ENCODE data around the gene TACC2. TPM values are rescaled to one million over a fixed set of nuclear protein-coding genes. Genes with fewer than 3 reads are reported as not detected.
"Not testable (repeated sequence)": the region's sequence is repeated elsewhere in the genome, so short reads cannot be mapped to it uniquely, and the experiment has no call there.

Gene TACC2
- total RNA-seq, 2 experiments from 2014 or later, result not detected

DNA sequence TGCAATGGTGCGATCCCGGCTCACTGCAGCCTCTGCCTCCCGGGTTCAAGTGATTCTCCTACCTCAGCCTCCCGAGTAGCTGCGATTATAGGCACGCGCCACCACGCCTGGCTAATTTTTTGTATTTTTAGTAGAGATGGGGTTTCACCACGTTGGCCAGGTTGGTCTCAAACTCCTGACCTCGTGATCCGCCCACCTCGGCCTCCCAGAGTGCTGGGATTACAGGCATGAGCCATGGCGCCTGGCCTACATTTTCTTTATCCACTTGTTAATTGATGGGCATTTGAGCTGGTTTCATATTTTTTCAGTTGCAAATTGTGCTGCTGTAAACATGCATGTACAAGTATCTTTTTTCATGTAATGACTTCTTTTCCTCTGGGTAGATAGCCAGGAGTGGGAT lies 119.8 kb downstream of the TACC2 start:
- H3K27ac Mint-ChIP-seq; H3K4me1 Mint-ChIP-seq; POLR2A ChIA-PET; H3K4me3 Mint-ChIP-seq; H3K9me3 Mint-ChIP-seq; H3K36me3 Mint-ChIP-seq (ENCODE audit: low read depth); CTCF ChIA-PET; DNase-seq: not testable (repeated sequence)
- peaks cover 22% of the 10 kb centered on the region for H3K27me3 Mint-ChIP-seq

DNA sequence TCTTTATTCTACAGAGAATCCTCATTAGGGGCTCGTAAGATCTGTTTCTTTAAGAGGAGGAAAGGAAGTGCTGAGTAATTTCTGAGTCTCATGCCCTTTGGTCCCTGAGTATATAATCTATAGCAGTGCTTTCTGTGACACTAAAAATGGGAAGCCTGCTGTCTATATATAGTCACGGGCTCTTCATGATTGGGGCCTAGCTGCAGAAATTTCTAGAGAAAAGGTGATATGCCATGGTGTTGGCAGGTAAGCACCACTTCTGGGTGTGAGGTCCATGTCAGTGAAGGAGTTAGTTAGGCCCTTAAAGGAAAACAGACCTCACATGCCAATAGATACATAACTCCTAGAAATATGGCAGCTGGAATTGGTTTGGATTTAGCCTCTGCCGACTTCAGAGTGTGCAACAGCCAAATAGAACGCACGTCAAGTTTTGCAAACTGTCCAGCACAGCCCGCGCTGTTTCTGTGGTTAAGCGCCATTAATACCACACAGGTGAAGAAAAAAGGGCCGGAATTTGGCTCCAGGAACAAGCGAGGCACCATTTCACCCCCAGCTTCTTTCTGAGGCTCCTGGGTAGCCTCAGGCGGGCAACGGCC lies 123.2 kb downstream of the TACC2 start:
- no peak overlapping the region for H3K27ac Mint-ChIP-seq
- no peak for DNase-seq
- ChIA-PET POLR2A (no interaction called here), CTCF (no interaction called here)
- no peak overlapping the region for H3K4me3 Mint-ChIP-seq
- no peaks in the 10 kb centered on the region for H3K9me3 Mint-ChIP-seq
- no peaks in the 10 kb centered on the region for H3K36me3 Mint-ChIP-seq (ENCODE audit: low read depth)
- H3K4me1 Mint-ChIP-seq, result peaks cover 3% of the 10 kb centered on the region
- peaks cover 44% of the 10 kb centered on the region for H3K27me3 Mint-ChIP-seq

DNA sequence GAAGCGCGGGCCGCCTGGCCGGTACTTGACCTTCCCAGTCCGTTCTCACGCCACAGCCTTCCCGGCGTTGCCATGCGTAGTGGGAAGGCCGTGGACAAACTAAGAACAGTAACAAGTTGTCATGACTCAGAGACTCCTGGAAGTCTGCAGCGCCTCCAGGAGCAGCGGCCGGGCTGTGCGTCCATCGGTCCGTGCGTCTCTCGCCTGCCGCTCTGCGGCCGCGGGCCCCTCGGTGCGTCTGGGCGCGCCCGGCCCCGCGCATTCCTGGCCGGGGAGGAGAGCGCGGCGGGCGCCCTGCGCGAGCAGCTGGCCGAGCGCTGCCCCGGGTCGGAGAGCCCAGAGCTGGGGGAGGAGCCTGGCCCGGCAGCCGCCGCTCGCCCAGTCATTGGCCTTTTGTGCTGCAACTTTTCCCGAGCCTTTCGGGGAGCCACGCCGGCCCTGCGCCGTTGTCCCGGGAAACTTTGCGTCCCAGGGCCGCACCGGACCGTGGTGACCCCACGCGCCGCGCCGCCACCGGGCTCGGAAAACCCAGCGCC lies 123.7 kb downstream of the TACC2 start:
- no peaks in the 10 kb centered on the region for H3K36me3 Mint-ChIP-seq (ENCODE audit: low read depth)
- H3K9me3 Mint-ChIP-seq, result no peaks in the 10 kb centered on the region
- no peak overlapping the region for H3K27ac Mint-ChIP-seq
- ChIA-PET POLR2A (no interaction called here), CTCF (no interaction called here)
- peaks cover 3% of the 10 kb centered on the region for H3K4me1 Mint-ChIP-seq
- H3K27me3 Mint-ChIP-seq, result peaks cover 46% of the 10 kb centered on the region
- no peak overlapping the region for H3K4me3 Mint-ChIP-seq
- no peak for DNase-seq

DNA sequence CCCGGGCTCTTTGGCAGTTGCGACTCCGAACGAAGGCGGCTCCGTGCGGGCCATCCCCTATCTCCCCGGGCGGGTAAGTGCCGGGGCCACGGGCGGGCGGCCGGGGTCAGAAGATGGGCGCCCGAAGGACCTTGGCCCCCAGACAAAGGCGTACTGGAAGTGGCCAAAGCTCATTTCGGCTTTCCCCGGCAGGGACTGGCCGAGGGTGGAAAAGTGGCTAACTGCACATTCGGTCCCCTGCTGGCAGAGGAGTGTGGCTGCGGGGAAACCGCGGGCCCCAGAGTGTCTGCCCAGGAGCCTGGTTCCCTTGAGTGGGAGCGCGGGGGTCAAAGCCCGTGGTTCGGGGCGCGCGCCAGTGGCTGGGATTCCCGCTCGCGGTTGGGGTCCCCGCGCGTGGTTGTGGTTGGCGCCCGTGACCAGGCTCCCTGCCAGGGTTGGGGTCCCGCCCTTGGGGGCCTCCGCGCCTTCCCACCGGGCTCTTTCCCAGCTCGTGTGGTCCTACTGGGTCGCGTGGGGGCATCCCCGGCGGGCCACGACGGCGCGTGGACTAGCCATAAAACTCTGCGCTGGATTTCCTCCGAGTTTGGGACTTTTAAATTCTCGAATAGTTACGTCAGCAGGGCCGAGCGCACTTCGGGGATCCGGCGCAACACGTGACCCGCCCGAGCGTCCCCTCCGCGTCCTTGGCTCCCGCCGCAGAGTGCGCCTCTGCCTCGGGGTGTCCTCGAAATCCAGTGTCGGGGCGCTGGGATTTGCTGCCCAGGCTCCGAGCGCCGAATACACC lies 124.4 kb downstream of the TACC2 start:
- ChIA-PET POLR2A (no interaction called here), CTCF (no interaction called here)
- Mint-ChIP-seq H3K36me3 (ENCODE audit: low read depth) (no peaks in the 10 kb centered on the region), H3K9me3 (no peaks in the 10 kb centered on the region), H3K27me3 (peaks cover 46% of the 10 kb centered on the region), H3K27ac (no peak overlapping the region), H3K4me3 (no peak overlapping the region), H3K4me1 (peaks cover 3% of the 10 kb centered on the region)
- DNase-seq, result no peak

DNA sequence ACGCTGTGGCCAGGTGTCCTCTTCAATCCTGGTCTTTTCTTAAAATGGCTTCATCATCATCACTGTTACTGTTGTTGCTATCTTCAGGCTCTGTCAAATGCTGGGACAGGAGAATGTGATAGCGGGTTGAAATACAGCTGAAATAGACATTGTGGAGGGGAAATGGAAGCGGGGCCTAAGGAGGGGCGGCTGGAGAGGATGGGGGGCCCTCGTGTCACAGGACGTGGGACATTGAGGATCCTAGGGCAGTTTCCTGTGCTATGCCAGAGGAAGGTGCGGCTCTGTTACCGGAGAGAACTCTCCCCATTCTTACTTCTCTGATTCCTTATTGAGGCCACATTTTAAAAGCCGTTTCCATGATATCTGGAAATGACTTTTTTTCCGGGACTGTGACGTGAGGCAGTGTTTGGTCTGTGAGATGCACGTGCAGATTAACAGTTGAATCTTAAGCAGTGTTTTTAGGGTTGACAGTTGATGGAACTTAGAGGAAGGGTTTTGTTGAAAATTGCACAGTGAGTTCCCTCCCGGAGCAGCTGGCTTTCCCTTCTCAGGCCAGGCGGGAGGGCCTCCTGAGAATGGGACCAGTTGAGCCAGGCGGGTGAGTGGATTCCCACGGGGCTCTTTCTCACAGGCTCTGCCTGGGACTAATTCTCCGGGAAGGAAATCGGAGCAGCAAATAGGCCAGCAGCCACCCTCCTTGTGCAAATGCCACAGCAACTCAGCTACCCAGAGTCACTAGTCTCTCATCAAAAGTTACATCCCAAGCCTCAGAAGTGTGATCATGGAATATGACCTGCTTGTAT lies 125.2 kb downstream of the TACC2 start:
- DNase-seq, result no peak
- Mint-ChIP-seq H3K27ac (no peak overlapping the region), H3K27me3 (peaks cover 46% of the 10 kb centered on the region), H3K9me3 (no peaks in the 10 kb centered on the region), H3K4me3 (no peak overlapping the region), H3K4me1 (peaks cover 3% of the 10 kb centered on the region), H3K36me3 (ENCODE audit: low read depth) (no peaks in the 10 kb centered on the region)
- CTCF ChIA-PET, result no interaction called here
- POLR2A ChIA-PET, result no interaction called here

DNA sequence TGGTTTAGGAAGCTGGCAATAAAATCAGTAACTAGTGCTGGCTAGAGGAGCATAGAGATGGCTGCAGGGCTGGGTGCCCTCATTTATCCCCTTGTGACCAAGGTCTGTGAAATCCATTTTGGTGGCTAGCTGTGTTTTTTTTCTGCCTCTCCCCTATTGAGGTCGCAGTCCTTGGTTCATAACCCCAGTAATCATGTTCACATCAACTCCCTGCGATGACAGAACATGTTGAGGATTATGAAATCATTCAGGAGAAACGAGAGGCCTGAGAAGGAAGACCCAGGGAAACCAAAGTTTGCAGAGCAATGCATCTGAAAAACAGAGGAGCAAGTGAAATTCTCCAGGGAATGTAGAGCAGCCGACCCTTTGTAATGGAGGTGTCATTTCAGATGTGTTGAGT lies 126.9 kb downstream of the TACC2 start:
- Mint-ChIP-seq H3K36me3 (ENCODE audit: low read depth) (no peaks in the 10 kb centered on the region), H3K4me3 (no peak overlapping the region), H3K4me1 (peaks cover 3% of the 10 kb centered on the region), H3K27ac (no peak overlapping the region), H3K9me3 (no peaks in the 10 kb centered on the region), H3K27me3 (peaks cover 41% of the 10 kb centered on the region)
- ChIA-PET POLR2A (no interaction called here), CTCF (no interaction called here)
- no peak for DNase-seq

DNA sequence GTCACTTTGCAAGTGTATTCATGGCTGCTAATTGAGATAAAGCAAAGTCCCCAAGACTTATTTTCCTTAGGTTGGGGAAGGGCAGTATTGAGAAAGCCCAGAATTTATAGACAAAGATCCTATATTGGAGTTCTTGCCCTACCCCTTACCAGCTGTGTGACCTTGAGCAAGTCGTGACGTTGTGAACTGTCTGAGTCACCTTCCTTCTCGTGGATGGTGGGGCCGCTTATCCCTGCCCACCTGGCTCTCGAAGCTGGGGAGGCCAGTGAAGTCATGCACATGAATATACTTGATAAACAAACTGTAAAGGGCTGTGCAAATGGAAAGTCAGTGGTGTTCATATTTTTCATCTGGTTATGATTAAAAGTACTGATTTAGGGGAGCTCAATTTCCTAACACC lies 127.4 kb downstream of the TACC2 start:
- H3K9me3 Mint-ChIP-seq, result no peaks in the 10 kb centered on the region
- no peak overlapping the region for H3K4me3 Mint-ChIP-seq
- peaks cover 3% of the 10 kb centered on the region for H3K4me1 Mint-ChIP-seq
- H3K27me3 Mint-ChIP-seq, result peaks cover 37% of the 10 kb centered on the region
- POLR2A ChIA-PET, result no interaction called here
- CTCF ChIA-PET, result no interaction called here
- no peaks in the 10 kb centered on the region for H3K36me3 Mint-ChIP-seq (ENCODE audit: low read depth)
- DNase-seq, result no peak
- no peak overlapping the region for H3K27ac Mint-ChIP-seq

DNA sequence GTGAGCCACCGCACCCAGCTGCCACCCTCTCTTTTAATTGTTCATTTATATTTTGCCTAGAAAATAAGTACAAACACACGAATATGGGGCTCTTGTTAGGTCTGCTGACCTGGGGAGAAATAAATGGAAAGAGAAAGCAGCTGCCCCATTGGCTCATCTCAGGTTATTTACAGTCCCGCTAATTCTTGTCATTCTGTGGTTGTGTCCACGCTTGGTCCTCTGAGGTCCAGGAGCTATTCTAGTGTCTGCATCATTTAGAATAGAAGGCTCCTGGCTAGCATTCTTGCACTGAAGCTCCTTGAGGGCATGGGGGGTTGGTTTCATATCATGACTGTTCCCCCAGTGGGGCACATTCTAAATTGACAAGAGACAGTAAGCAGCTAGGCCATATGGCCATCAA lies 128.5 kb downstream of the TACC2 start:
- Mint-ChIP-seq H3K36me3 (ENCODE audit: low read depth) (no peaks in the 10 kb centered on the region), H3K27ac (no peak overlapping the region), H3K27me3 (peaks cover 27% of the 10 kb centered on the region), H3K4me1 (peaks cover 3% of the 10 kb centered on the region), H3K9me3 (no peaks in the 10 kb centered on the region), H3K4me3 (no peak overlapping the region)
- ChIA-PET CTCF (no interaction called here), POLR2A (no interaction called here)
- no peak for DNase-seq

DNA sequence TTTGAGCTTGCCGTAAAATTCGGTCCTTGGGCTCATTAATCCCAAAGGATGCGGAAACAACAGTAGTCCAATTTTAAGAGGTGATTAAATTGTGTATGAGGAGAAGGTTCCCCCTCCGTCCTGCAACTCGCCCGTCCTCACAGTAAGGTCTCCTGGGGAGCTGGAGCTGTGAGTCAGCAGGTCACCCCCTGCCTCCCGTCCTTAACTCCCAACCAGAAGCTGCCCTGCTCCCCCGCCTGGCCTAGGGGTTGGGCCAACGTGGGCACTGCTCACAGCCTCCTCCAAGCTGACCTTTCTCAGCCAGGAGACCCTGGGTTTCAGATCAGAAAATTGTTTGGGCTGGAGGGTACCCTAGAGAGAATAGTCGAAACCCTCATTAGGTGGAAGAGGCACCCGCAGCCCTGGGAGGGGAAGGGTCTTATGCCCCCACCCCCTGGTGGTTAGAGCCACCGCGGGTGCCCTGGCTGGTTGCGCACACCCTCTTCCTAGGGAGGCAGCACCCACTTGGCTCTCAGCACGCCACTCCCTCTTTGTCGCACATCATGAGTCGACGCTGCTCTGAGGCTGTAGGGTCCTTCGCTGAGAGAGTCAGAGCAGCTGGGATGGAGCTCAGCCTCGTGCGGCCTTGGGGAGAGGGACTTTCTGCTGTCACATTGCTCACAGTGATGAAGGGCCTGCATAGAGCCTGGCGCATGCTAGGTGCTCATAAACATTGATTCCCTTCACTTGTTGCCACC lies 131.2 kb downstream of the TACC2 start:
- ChIA-PET POLR2A (no interaction called here), CTCF (no interaction called here)
- Mint-ChIP-seq H3K27me3 (peaks cover 11% of the 10 kb centered on the region), H3K4me1 (no peaks in the 10 kb centered on the region), H3K9me3 (no peaks in the 10 kb centered on the region), H3K4me3 (no peak overlapping the region), H3K27ac (no peak overlapping the region), H3K36me3 (ENCODE audit: low read depth) (no peaks in the 10 kb centered on the region)
- no peak for DNase-seq

DNA sequence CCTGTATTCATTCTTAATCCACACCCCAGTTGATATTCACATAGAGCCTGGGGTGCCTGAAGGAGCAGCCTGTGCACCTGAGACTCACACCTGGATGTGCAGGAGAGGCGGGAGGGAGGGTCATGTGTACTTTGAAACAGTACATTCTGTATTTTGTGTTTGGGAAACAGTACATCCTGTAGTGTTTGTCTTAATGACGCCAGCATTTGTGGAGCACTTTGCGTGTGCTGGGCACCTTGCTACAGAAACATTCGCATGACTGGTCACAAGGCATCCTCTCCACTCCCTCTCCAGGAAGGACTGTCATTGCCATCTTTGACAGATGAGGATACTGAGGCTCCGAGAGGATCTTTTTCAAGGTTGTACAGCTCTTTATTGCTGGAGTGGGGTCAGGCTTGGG lies 132.1 kb downstream of the TACC2 start:
- H3K27ac Mint-ChIP-seq, result no peak overlapping the region
- H3K27me3 Mint-ChIP-seq, result peaks cover 6% of the 10 kb centered on the region
- no peak for DNase-seq
- H3K9me3 Mint-ChIP-seq, result no peaks in the 10 kb centered on the region
- ChIA-PET CTCF (no interaction called here), POLR2A (no interaction called here)
- no peaks in the 10 kb centered on the region for H3K4me1 Mint-ChIP-seq
- no peak overlapping the region for H3K4me3 Mint-ChIP-seq
- no peaks in the 10 kb centered on the region for H3K36me3 Mint-ChIP-seq (ENCODE audit: low read depth)

DNA sequence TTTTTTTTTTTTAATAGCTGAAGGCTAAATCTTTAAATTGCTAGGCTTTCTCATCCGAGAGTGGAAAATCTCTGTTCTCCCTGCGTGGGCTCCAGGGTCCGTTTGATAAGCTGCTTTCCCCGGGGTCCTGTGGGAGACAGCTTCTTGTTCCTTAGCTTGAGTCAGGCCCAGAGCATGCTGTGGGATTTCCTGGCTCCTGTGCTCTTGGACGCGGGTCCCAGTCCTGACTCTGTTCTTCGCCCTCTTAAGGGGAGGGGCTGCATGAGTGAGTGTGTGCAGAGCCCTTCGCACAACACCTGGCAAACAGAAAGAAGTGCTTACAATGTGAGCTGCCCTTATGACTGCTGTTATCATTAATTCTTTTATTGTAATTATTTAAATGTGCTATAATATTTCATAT lies 133.5 kb downstream of the TACC2 start:
- H3K36me3 Mint-ChIP-seq (ENCODE audit: low read depth), result no peaks in the 10 kb centered on the region
- DNase-seq, result no peak
- no peaks in the 10 kb centered on the region for H3K9me3 Mint-ChIP-seq
- ChIA-PET CTCF (no interaction called here), POLR2A (no interaction called here)
- no peak overlapping the region for H3K27ac Mint-ChIP-seq
- peaks cover 1% of the 10 kb centered on the region for H3K27me3 Mint-ChIP-seq
- no peaks in the 10 kb centered on the region for H3K4me1 Mint-ChIP-seq
- H3K4me3 Mint-ChIP-seq, result no peak overlapping the region

DNA sequence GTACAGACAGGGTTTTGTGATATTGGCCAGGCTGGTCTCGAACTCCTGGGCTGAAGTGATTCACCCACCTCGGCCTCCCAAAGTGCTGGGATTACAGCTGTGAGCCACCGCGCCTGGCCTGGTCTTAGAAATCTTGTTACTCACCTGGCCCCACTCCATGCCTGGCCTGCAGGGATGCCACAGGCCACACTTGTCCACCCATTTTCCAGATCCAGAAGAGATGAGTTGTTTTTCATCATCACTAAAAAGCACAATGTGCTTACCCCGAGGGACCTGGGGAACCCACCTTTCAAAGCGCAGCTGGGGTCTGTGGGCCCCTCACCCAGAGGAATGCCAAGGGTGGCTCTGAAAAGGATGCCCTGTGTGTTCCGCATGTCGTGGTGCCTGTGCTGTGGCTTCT lies 134.2 kb downstream of the TACC2 start:
- CTCF ChIA-PET, result no interaction called here
- H3K4me1 Mint-ChIP-seq, result no peaks in the 10 kb centered on the region
- no peaks in the 10 kb centered on the region for H3K36me3 Mint-ChIP-seq (ENCODE audit: low read depth)
- H3K4me3 Mint-ChIP-seq, result no peak overlapping the region
- H3K27me3 Mint-ChIP-seq, result no peaks in the 10 kb centered on the region
- H3K27ac Mint-ChIP-seq, result no peak overlapping the region
- POLR2A ChIA-PET, result no interaction called here
- H3K9me3 Mint-ChIP-seq, result no peaks in the 10 kb centered on the region
- no peak for DNase-seq

DNA sequence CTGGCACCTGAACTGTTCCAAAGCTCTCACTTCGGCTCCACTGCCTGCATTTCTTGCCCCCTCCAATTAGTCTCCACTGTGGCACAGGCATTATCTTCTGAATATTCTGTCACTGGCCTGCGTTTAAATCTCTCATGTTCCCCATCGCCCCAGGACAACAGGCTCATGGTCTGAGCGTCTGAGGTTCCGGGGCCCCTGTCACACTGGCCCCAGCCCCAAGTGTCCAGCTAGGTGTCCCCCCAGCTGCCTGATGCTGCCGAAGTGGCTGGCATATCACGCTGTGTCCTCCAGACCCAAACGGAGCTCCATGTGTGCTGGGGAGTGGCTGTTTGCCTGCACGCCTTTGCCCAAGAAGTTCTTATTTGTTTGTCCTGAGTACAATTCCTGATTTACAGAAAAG lies 135.4 kb downstream of the TACC2 start:
- H3K36me3 Mint-ChIP-seq (ENCODE audit: low read depth), result no peaks in the 10 kb centered on the region
- ChIA-PET POLR2A (no interaction called here), CTCF (no interaction called here)
- H3K4me3 Mint-ChIP-seq, result no peak overlapping the region
- no peaks in the 10 kb centered on the region for H3K9me3 Mint-ChIP-seq
- no peak for DNase-seq
- H3K4me1 Mint-ChIP-seq, result no peaks in the 10 kb centered on the region
- H3K27ac Mint-ChIP-seq, result no peak overlapping the region
- H3K27me3 Mint-ChIP-seq, result no peaks in the 10 kb centered on the region

Data from activated CD4-positive, alpha-beta memory T cell treated with anti-CD3 and anti-CD28 coated beads, Interleukin-2, amount 10 ng/mL, durations not matched to agents 7 days and 5 days (primary cell).